Psoas muscle (tissue), 8 donors: ENCODE results near the gene EXOC3L4. TPM values are rescaled to one million over a fixed set of nuclear protein-coding genes. Genes with fewer than 3 reads are reported as not detected.
A peak's percentile ranks its signal among the peaks of the same experiment; 100 is the strongest.

Experiments used
- ATAC-seq, 4 donors: fragments of 200-7000 bp; cut with Tn5 transposase; one replicate each; pipeline ENCODE4 v1.9.1; 2020; ENCODE audit warnings: moderate library complexity in 3 of 4, mild to moderate bottlenecking in 2 of 4
- DNase-seq, 2 donors: peaks; one replicate each; pipeline ENCODE4 v3.0.0-alpha.2; 2020
- H3K27ac ChIP-seq: fragments of 200-600 bp; one replicate; pipeline ENCODE4 v1.8.0; 2022
- H3K27me3 ChIP-seq, 3 donors: fragments of 200-600 bp in 1 of 3; one replicate each; pipeline versions ENCODE4 v1.6.1 to v1.8.0; 2013 to 2022; ENCODE audit warnings: low read length in 2 of 3, mild to moderate bottlenecking in 2 of 3, moderate library complexity in 1 of 3; ENCODE audit not compliant: insufficient read depth in 3 of 3
- H3K36me3 ChIP-seq, 2 donors: fragments of 200-600 bp in 1 of 2; one replicate each; pipeline versions ENCODE4 v1.6.1 to v1.8.0; 2013 to 2022; ENCODE audit warnings: low read depth in 1 of 2, mild to moderate bottlenecking in 1 of 2, moderate library complexity in 1 of 2; ENCODE audit not compliant: insufficient read depth in 1 of 2
- H3K4me1 ChIP-seq: fragments of 200-600 bp; one replicate; pipeline ENCODE4 v1.8.0; 2022
- H3K4me3 ChIP-seq: fragments of 200-600 bp; one replicate; pipeline ENCODE4 v1.8.0; 2022; ENCODE audit warnings: mild to moderate bottlenecking
- H3K9me3 ChIP-seq: fragments of 200-600 bp; one replicate; pipeline ENCODE4 v1.8.0; 2022
- CTCF ChIP-seq: fragments of 200-600 bp; IDR thresholded peaks from one replicate; pipeline ENCODE4 v1.8.0; 2022; ENCODE audit warnings: antibody characterized with exemption
- WGBS, 3 donors: extraction: QIAGEN DNeasy Blood & Tissue Kit; methylation state at CpG; one replicate each; pipeline versions ENCODE4 v1.1.6 to v1.1.7; 2013; 5-methylcytosine and 5-hydroxymethylcytosine counted together
- intact Hi-C, 2 donors: fragments of 100-400 bp; cut with DNase I; formaldehyde crosslinking; loops; one replicate each; pipeline versions ENCODE4 v1.11.0 to v1.14.2; 2022
- polyA plus RNA-seq, 3 donors: library from polyadenylated mRNA; stranded (reverse); fragments of 200-250 nt; gene quantifications; one replicate each; pipeline ENCODE4 v1.2.3, GENCODE V29; 2013
- total RNA-seq, 4 donors: library from RNA; stranded (reverse); fragmentation: NEBNext Ultra II Directional in 2 of 4; extraction: Animal tissue kit (Norgen Biotek cat#: 25700) in 2 of 4; gene quantifications; one replicate each; pipeline versions ENCODE4 v1.2.1 to v1.2.4, GENCODE V29; 2021 to 2023
- donor health status: healthy with polysubstance abuse.
- donor health status: DM: no; HTN: no; CAD: no; lungs with moderate emphysema.
- donor health status: Bipolar disorder and iron deficiency.
- donor health status: healthy.
- donor health status: DM: yes; HTN: yes; CAD: no.
- donor health status: DM: no; HTN: no; CAD: no.
- donor health status: DM: no; HTN: no; CAD: no.
- donor health status: DM: yes; HTN: yes; CAD: no.

Gene EXOC3L4
- total and polyA plus RNA-seq, 7 donors, result 0.12 to 0.33 (median 0.27) TPM; not detected in 3

- no peaks in the 10 kb centered on the region for H3K9me3 ChIP-seq
- no peak overlapping the region for H3K4me3 ChIP-seq
- 37 to 45% (median 39%) methylated on average over 16 to 18 of the region's 18 CpGs for WGBS, 3 donors
- intact Hi-C loops, result no loop called here
- peaks cover 49% of the 10 kb centered on the region for H3K4me1 ChIP-seq
- peak overlapping the region; percentile 91 for H3K27ac ChIP-seq
- DNase-seq (peak; percentile 83 to 89), ATAC-seq (peak in 3 of 4 donors; percentile 4 to 29 (median 16))
- TF ChIP-seq CTCF, result no peak
- H3K36me3 ChIP-seq, result no peaks in the 10 kb centered on the region
- H3K27me3 ChIP-seq, result no peaks in the 10 kb centered on the region
Observed at GRCh38 chr14:103121121-103121845, 26.8 kb downstream of the EXOC3L4 start.

GRCh38 chr14:103121846-103122584, 27.5 kb downstream of the EXOC3L4 start:
- peaks cover 53% of the 10 kb centered on the region for H3K4me1 ChIP-seq
- DNase-seq (peak; percentile 91 to 95), ATAC-seq (peak in 3 of 4 donors; percentile 4 to 39 (median 31))
- H3K27ac ChIP-seq, result peak overlapping the region; percentile 91
- intact Hi-C loops, result no loop called here
- H3K9me3 ChIP-seq, result no peaks in the 10 kb centered on the region
- H3K36me3 ChIP-seq, result no peaks in the 10 kb centered on the region
- no peaks in the 10 kb centered on the region for H3K27me3 ChIP-seq
- WGBS, 3 donors, result 21 to 33% (median 27%) methylated on average over 21 to 23 of the region's 23 CpGs
- TF ChIP-seq CTCF, result no peak
- H3K4me3 ChIP-seq, result peak overlapping the region; percentile 79

- no peaks in the 10 kb centered on the region for H3K27me3 ChIP-seq
- WGBS, 3 donors, result 37 to 38% (median 38%) methylated on average over 14 to 15 of the region's 15 CpGs
- H3K4me1 ChIP-seq, result peaks cover 52% of the 10 kb centered on the region
- H3K36me3 ChIP-seq, result peaks cover 0 to 1% of the 10 kb centered on the region in 2 donors
- peak overlapping the region; percentile 91 for H3K27ac ChIP-seq
- TF ChIP-seq CTCF, result no peak
- peak overlapping the region; percentile 79 for H3K4me3 ChIP-seq
- DNase-seq, result peak; percentile 44 to 72
- intact Hi-C loops, result no loop called here
- ATAC-seq, result no peak
- no peaks in the 10 kb centered on the region for H3K9me3 ChIP-seq
Observed at GRCh38 chr14:103122585-103122946, 28.0 kb downstream of the EXOC3L4 start.

- intact Hi-C loops, result no loop called here
- peaks cover 55% of the 10 kb centered on the region for H3K4me1 ChIP-seq
- peaks cover 0 to 7% of the 10 kb centered on the region in 2 donors for H3K36me3 ChIP-seq
- H3K4me3 ChIP-seq, result peak within 1 kb of the TSS; percentile 79
- H3K27me3 ChIP-seq, result no peaks in the 10 kb centered on the region
- H3K9me3 ChIP-seq, result no peaks in the 10 kb centered on the region
- ATAC-seq (peak; percentile 46 to 72 (median 64)), DNase-seq (peak; percentile 74 to 84)
- peak within 1 kb of the TSS; percentile 91 for H3K27ac ChIP-seq
- WGBS, 3 donors, result 2 to 4% (median 3%) methylated on average over 38 to 74 of the region's 74 CpGs
- TF ChIP-seq CTCF, result no peak
Observed at GRCh38 chr14:103122947-103123633, 28.6 kb downstream of the EXOC3L4 start, which contains the start of gene TNFAIP2. Gene TNFAIP2, plus strand, starts transcription at chr14:103123461. Its CDS starts 2,997 bp downstream, at chr14:103126458.
